PC-3 (cell line): Measurements from ENCODE around the gene SNAPC3. TPM values are rescaled to one million over a fixed set of nuclear protein-coding genes. Genes with fewer than 3 reads are reported as not detected.

ENCODE experiments used
- ATAC-seq: fragments of 200-7000 bp; cut with Tn5 transposase; 2 replicates; pipeline ENCODE4 v1.9.1; 2020; ENCODE audit warnings: mild to moderate bottlenecking, moderate library complexity
- BruUV-seq: library from RNA; stranded (reverse); fragments of 400-500 nt; replicated peaks from 2 replicates; lab custom pipeline; 2021; lab: Mats Ljungman, UMichigan
- CTCF ChIA-PET: fragments of 300-600 bp; sonication (Branson Sonifier 250); formaldehyde crosslinking; loops from one replicate; lab custom pipeline; 2022; ENCODE audit warnings: antibody characterized with exemption; lab: Charles Lee
- POLR2A ChIA-PET: fragments of 300-600 bp; sonication (Branson Sonifier 250); formaldehyde crosslinking; loops from one replicate; lab custom pipeline; 2022; ENCODE audit warnings: antibody characterized with exemption; ENCODE audit not compliant: unreplicated experiment; lab: Charles Lee
- DNase-seq: peaks from one replicate; pipeline ENCODE4 v3.0.0-alpha.2; 2015
- H2AFZ ChIP-seq: fragments of 300-600 bp; sonication (generic); 2 replicates; pipeline ENCODE4 v1.6.0; 2016; ENCODE audit warnings: antibody characterized with exemption, low read length
- H3F3A ChIP-seq: fragments of 300-600 bp; sonication (generic); one replicate; pipeline ENCODE4 v1.6.0; 2017; ENCODE audit warnings: antibody characterized with exemption, low read length, control low read depth, mild to moderate bottlenecking; ENCODE audit not compliant: unreplicated experiment
- H3K27ac ChIP-seq: fragments of 300-600 bp; sonication (generic); 2 replicates; pipeline ENCODE4 v1.5.1; 2016; ENCODE audit warnings: mild to moderate bottlenecking, low read length
- H3K27me3 ChIP-seq: fragments of 300-600 bp; sonication (generic); 2 replicates; pipeline ENCODE4 v1.6.1; 2016; ENCODE audit warnings: low read length, mixed read lengths
- H3K36me3 ChIP-seq: fragments of 300-600 bp; sonication (generic); 2 replicates; pipeline ENCODE4 v1.6.1; 2016; ENCODE audit warnings: low read depth, mixed run types, low read length, mixed read lengths
- H3K4me1 ChIP-seq: fragments of 300-600 bp; sonication (generic); 2 replicates; pipeline ENCODE4 v1.5.1; 2016; ENCODE audit warnings: low read length; ENCODE audit not compliant: insufficient read depth
- H3K4me2 ChIP-seq: fragments of 300-600 bp; sonication (generic); 2 replicates; pipeline ENCODE4 v1.6.0; 2016; ENCODE audit warnings: low read length
- H3K4me3 ChIP-seq: fragments of 300-600 bp; sonication (generic); 2 replicates; pipeline ENCODE4 v1.5.1; 2016; ENCODE audit warnings: mild to moderate bottlenecking, low read length, mixed read lengths
- H3K79me2 ChIP-seq: fragments of 300-600 bp; sonication (generic); 2 replicates; pipeline ENCODE4 v1.6.1; 2017; ENCODE audit warnings: low read length, mixed read lengths
- H3K9ac ChIP-seq: fragments of 300-600 bp; sonication (generic); 2 replicates; pipeline ENCODE4 v1.6.0; 2016; ENCODE audit warnings: mild to moderate bottlenecking, low read length
- H3K9me2 ChIP-seq: fragments of 300-600 bp; sonication (generic); replicated peaks from 2 replicates; pipeline ENCODE4 v1.6.1; 2016; ENCODE audit warnings: mixed run types, low read length, mixed read lengths
- H3K9me3 ChIP-seq: fragments of 300-600 bp; sonication (generic); 2 replicates; pipeline ENCODE4 v1.6.1; 2016; ENCODE audit warnings: low read length, mixed read lengths
- H4K20me1 ChIP-seq: fragments of 300-600 bp; sonication (generic); 2 replicates; pipeline ENCODE4 v1.6.1; 2016; ENCODE audit warnings: low read length, mixed read lengths
- EZH2 ChIP-seq: fragments of 300-600 bp; sonication (generic); IDR thresholded peaks from one replicate; pipeline ENCODE4 v1.6.1; 2017; ENCODE audit warnings: antibody characterized with exemption, mild to moderate bottlenecking, low read length; ENCODE audit not compliant: unreplicated experiment
- EZH2phosphoT487 ChIP-seq: fragments of 300-600 bp; sonication (generic); IDR thresholded peaks from 2 replicates; pipeline ENCODE4 v1.6.1; 2018; ENCODE audit warnings: mild to moderate bottlenecking, antibody characterized with exemption, low read length, borderline replicate concordance
- intact Hi-C: fragments of 100-400 bp; cut with micrococcal nuclease; formaldehyde crosslinking; loops from 2 replicates; pipeline ENCODE4 v1.9.0; 2023
- total RNA-seq: library from RNA; depleted of rRNA; stranded (reverse); fragments of >200 nt; gene quantifications from 2 replicates; pipeline ENCODE4 v1.2.3, GENCODE V29; 2014
- TF ChIP-seq, protein P1 (sequence below): fragments of 300-600 bp; sonication (generic); conservative IDR thresholded peaks from 2 replicates; pipeline ENCODE4 v1.5.1; 2017; ENCODE audit warnings: antibody characterized with exemption, low read depth, mild to moderate bottlenecking, low read length

SNAPC3 gene
- total RNA-seq, 1 experiment from 2014 or later: 25.4 TPM

DNA sequence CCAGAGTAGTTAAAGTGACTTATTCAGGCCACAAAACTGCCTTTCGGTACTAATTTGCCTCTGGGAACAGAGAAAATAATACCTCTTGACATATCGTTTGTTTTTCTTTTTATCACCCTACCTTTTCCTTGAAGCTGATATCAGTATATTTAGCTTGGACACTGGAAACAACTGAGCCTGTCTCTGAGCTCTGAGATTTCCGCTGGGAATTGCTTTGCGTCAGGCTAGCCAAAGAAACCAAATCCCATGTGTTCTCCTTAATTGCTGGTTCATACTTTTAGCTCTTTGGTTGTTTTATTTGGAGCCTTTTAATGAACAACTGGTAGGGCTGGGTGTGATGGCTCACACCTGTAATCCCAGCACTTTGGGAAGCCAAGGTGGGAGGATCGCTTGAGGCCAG, 30.3 kb upstream of the SNAPC3 start:
- no peaks in the 10 kb centered on the region for H3K36me3 ChIP-seq
- ATAC-seq (no peak), DNase-seq (no peak)
- H3K4me1 ChIP-seq: no peaks in the 10 kb centered on the region
- H3K27me3 ChIP-seq: no peaks in the 10 kb centered on the region
- H3K9ac ChIP-seq: no peak overlapping the region
- BruUV-seq: no TSS peak
- H3K9me3 ChIP-seq: no peaks in the 10 kb centered on the region
- H3K27ac ChIP-seq: no peak overlapping the region
- ChIA-PET CTCF (no interaction called here), POLR2A (no interaction called here)
- no peak overlapping the region for H3K4me3 ChIP-seq
- TF ChIP-seq, protein P1, sequence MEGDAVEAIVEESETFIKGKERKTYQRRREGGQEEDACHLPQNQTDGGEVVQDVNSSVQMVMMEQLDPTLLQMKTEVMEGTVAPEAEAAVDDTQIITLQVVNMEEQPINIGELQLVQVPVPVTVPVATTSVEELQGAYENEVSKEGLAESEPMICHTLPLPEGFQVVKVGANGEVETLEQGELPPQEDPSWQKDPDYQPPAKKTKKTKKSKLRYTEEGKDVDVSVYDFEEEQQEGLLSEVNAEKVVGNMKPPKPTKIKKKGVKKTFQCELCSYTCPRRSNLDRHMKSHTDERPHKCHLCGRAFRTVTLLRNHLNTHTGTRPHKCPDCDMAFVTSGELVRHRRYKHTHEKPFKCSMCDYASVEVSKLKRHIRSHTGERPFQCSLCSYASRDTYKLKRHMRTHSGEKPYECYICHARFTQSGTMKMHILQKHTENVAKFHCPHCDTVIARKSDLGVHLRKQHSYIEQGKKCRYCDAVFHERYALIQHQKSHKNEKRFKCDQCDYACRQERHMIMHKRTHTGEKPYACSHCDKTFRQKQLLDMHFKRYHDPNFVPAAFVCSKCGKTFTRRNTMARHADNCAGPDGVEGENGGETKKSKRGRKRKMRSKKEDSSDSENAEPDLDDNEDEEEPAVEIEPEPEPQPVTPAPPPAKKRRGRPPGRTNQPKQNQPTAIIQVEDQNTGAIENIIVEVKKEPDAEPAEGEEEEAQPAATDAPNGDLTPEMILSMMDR: no peak
- TF ChIP-seq EZH2phosphoT487: no peak
- no peak for TF ChIP-seq EZH2
- intact Hi-C loops: no loop called here
- H3K9me2 ChIP-seq: no peaks in the 10 kb centered on the region
- no peak overlapping the region for H2AFZ ChIP-seq
- H4K20me1 ChIP-seq: no peaks in the 10 kb centered on the region
- H3K79me2 ChIP-seq: no peaks in the 10 kb centered on the region
- H3K4me2 ChIP-seq: no peak overlapping the region
- H3F3A ChIP-seq: no peaks in the 10 kb centered on the region

DNA sequence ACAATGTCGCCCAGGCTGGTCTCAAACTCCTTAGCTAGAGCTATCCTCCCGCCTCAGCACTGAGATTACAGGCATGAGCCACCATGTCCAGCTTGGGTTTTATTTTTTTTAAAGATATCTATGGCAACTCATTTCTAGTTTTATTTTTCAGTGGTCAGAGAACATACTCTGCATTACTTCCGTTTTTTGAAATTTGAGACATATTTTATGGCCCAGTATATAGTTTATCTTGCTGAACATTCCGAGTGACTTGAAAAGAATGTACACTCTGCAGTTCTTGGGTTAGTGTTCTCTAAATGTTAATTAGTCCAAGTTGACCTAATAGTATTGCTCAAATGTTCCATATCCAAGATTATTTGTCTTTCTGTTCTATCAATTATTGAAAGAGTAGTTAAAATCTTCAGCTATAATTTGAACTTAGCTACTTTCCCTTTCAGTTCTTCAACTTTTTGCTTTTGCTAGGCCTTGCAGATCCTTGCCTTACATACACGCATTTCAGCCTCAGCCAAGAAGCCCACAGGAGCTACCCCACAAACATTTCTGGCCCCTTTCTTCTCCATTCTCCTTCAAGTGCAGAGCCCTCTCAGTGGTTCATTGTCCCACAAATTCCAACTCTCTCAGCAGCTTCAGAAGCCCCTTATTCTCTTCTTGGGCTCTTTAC, 22.3 kb upstream of the SNAPC3 start:
- ATAC-seq: no peak
- no peak overlapping the region for H3K27ac ChIP-seq
- H3K4me2 ChIP-seq: no peak overlapping the region
- H3K4me3 ChIP-seq: no peak overlapping the region
- no peaks in the 10 kb centered on the region for H3F3A ChIP-seq
- H3K36me3 ChIP-seq: no peaks in the 10 kb centered on the region
- H3K79me2 ChIP-seq: no peaks in the 10 kb centered on the region
- POLR2A ChIA-PET: no interaction called here
- CTCF ChIA-PET: interaction anchor here (0.6 kb wide), 1 partner anchor 216 kb away, joined by 4 read pairs; no protein-coding TSS in a partner anchor
- no peak overlapping the region for H3K9ac ChIP-seq
- no peaks in the 10 kb centered on the region for H3K27me3 ChIP-seq
- intact Hi-C loops: loop anchor here (5.0 kb wide), 1 partner anchor 123 kb away; no protein-coding TSS in a partner anchor
- no peak for DNase-seq
- H3K9me3 ChIP-seq: no peaks in the 10 kb centered on the region
- H4K20me1 ChIP-seq: no peaks in the 10 kb centered on the region
- H3K4me1 ChIP-seq: no peaks in the 10 kb centered on the region
- no peaks in the 10 kb centered on the region for H3K9me2 ChIP-seq
- H2AFZ ChIP-seq: no peak overlapping the region
- BruUV-seq: no TSS peak
- TF ChIP-seq, protein P1: no peak
- TF ChIP-seq EZH2phosphoT487: no peak
- no peak for TF ChIP-seq EZH2

DNA sequence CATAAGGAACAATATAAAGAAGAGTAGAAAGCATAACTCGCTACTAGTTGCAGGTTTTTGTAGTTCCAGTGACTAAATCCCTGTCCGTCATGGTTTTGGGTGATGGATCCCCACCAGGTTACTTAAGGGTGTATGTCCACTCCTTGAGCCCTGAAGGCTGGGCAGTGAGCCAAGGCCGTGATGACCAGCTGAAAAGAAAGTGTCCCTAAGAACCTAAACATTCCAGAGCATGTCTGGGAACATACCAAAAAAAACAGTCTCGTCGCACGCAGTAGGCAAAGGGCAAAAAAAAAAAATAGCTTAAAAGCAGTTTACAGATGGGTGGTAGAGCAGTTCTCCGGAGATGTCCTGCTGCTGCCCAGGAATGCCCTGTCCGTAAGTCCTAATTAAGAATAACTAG, 21.4 kb upstream of the SNAPC3 start:
- no peak overlapping the region for H3K4me2 ChIP-seq

More for the DNA sequence above, 21.4 kb upstream of the SNAPC3 start:
- ATAC-seq (no peak), DNase-seq (no peak)
- intact Hi-C loops: loop anchor here (5.0 kb wide), 1 partner anchor 124 kb away; no protein-coding TSS in a partner anchor
- Histone ChIP-seq H3K79me2 (no peaks in the 10 kb centered on the region), H3K36me3 (no peaks in the 10 kb centered on the region), H3K9me2 (no peaks in the 10 kb centered on the region), H4K20me1 (no peaks in the 10 kb centered on the region), H3K4me1 (no peaks in the 10 kb centered on the region), H3K4me3 (no peak overlapping the region), H3K9ac (no peak overlapping the region), H3K27me3 (no peaks in the 10 kb centered on the region), H2AFZ (no peak overlapping the region), H3F3A (no peaks in the 10 kb centered on the region), H3K9me3 (no peaks in the 10 kb centered on the region), H3K27ac (no peak overlapping the region)
- POLR2A ChIA-PET: no interaction called here
- BruUV-seq: no TSS peak
- no peak for TF ChIP-seq EZH2phosphoT487
- TF ChIP-seq EZH2: no peak
- TF ChIP-seq, protein P1: no peak
- CTCF ChIA-PET: no interaction called here
